Stomach (tissue), 9 donors: ENCODE results near the gene PIK3CA. TPM values are rescaled to one million over a fixed set of nuclear protein-coding genes. Genes with fewer than 3 reads are reported as not detected.
"Not testable (repeated sequence)": the region's sequence is repeated elsewhere in the genome, so short reads cannot be mapped to it uniquely, and the experiment has no call there.

Experiments used
- DNase-seq, 2 donors: peaks; one replicate each; pipeline versions ENCODE4 v3.0.0 to v3.0.0-alpha.2; 2013 to 2019
- H3K27ac ChIP-seq, 5 donors: fragments of 200-600 bp in 4 of 5; sonication (generic) in 4 of 5; one replicate each; pipeline ENCODE4 v1.5.1; 2013 to 2019; ENCODE audit warnings: mild to moderate bottlenecking in 1 of 5, moderate library complexity in 1 of 5
- H3K27me3 ChIP-seq, 3 donors: fragments of 200-600 bp; sonication (generic); one replicate each; pipeline ENCODE4 v1.5.1; 2017 to 2019; ENCODE audit warnings: mixed run types in 1 of 3
- H3K36me3 ChIP-seq, 4 donors: fragments of 200-600 bp; sonication (generic); 1 replicate in 3 of 4; 2 replicates in 1 of 4; pipeline ENCODE4 v1.5.1; 2016 to 2019
- H3K4me1 ChIP-seq, 4 donors: fragments of 200-600 bp; sonication (generic); one replicate each; pipeline ENCODE4 v1.5.1; 2016 to 2019
- H3K4me3 ChIP-seq, 4 donors: fragments of 200-600 bp; sonication (generic) in 3 of 4; one replicate each; pipeline ENCODE4 v1.5.1; 2016 to 2019; ENCODE audit warnings: mild to moderate bottlenecking in 1 of 4
- H3K9me3 ChIP-seq, 4 donors: fragments of 200-600 bp; sonication (generic); one replicate each; pipeline ENCODE4 v1.5.1; 2016 to 2019
- EP300 ChIP-seq: sonication (generic); formaldehyde crosslinking; IDR thresholded peaks from one replicate; pipeline ENCODE4 v1.6.1; 2017; ENCODE audit warnings: antibody characterized with exemption
- POLR2A ChIP-seq, 4 donors: fragments of 450-650 bp; IDR thresholded peaks; one replicate each; pipeline ENCODE4 v1.6.1; 2016; ENCODE audit warnings: antibody characterized with exemption in 4 of 4, control low read depth in 2 of 4, mild to moderate bottlenecking in 1 of 4, moderate library complexity in 1 of 4
- POLR2AphosphoS5 ChIP-seq, 3 donors: sonication (generic); formaldehyde crosslinking; IDR thresholded peaks; one replicate each; pipeline ENCODE4 v1.6.1; 2016; ENCODE audit warnings: antibody characterized with exemption in 3 of 3
- WGBS, 5 donors: extraction: QIAGEN DNeasy Blood & Tissue Kit in 3 of 5; methylation state at CpG; one replicate each; pipeline versions ENCODE4 v1.1.5 to v1.1.7; 2013 to 2018; 5-methylcytosine and 5-hydroxymethylcytosine counted together
- intact Hi-C: fragments of 100-400 bp; cut with DNase I; formaldehyde crosslinking; loops from one replicate; pipeline ENCODE4 v1.15.1; 2023; ENCODE audit warnings: low total_unique reads
- polyA plus RNA-seq, 3 donors: library from polyadenylated mRNA; stranded (reverse); fragments of 200-250 nt; gene quantifications; one replicate each; pipeline ENCODE4 v1.2.3, GENCODE V29; 2013
- total RNA-seq, 5 donors: library from RNA; depleted of rRNA; stranded (reverse); fragments of >200 nt; gene quantifications; one replicate each; pipeline versions ENCODE4 v1.1.0 to v1.2.3, GENCODE V29; 2014 to 2016
- TF ChIP-seq, protein P1 (sequence below), 7 experiments: fragments of 450-650 bp in 4 of 7; fragments of 200-600 bp in 3 of 7; sonication (generic) in 3 of 7; IDR thresholded peaks; one replicate each; pipeline ENCODE4 v1.5.1; 2016 to 2019; ENCODE audit warnings: antibody characterized with exemption in 7 of 7, control low read depth in 2 of 7, mild to moderate bottlenecking in 1 of 7
- donor health status: healthy with polysubstance abuse.
- donor health status: Bipolar disorder and iron deficiency.
- donor health status: healthy.

PIK3CA gene
- total and polyA plus RNA-seq, 8 donors, result 2.6 to 144 (median 8.2) TPM

DNA sequence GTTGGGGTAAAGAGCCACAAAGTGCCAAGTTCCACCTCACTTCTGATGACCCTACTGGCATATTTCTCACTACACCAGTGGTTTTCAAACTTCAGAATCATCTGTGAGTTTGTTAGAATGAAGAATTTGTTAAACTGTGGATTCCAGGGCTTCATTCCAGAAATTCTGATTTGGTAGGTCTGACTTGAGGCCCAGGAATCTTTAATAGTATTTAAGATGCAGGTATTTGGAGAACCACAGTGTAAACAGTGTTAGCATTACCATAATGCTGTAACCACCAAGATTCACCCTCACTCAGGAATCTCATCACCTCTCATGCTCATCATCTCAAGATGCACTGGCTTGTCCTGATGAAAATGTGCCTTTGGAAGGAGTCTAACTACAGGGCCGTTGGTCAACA is 96.7 kb downstream of the PIK3CA start:
- WGBS, 5 donors, result 88 to 100% (median 94%) methylated on average over 1 of the region's 1 CpG
- TF ChIP-seq, protein P1, sequence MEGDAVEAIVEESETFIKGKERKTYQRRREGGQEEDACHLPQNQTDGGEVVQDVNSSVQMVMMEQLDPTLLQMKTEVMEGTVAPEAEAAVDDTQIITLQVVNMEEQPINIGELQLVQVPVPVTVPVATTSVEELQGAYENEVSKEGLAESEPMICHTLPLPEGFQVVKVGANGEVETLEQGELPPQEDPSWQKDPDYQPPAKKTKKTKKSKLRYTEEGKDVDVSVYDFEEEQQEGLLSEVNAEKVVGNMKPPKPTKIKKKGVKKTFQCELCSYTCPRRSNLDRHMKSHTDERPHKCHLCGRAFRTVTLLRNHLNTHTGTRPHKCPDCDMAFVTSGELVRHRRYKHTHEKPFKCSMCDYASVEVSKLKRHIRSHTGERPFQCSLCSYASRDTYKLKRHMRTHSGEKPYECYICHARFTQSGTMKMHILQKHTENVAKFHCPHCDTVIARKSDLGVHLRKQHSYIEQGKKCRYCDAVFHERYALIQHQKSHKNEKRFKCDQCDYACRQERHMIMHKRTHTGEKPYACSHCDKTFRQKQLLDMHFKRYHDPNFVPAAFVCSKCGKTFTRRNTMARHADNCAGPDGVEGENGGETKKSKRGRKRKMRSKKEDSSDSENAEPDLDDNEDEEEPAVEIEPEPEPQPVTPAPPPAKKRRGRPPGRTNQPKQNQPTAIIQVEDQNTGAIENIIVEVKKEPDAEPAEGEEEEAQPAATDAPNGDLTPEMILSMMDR (IDR thresholded peaks at IDR 0.05), result no peak
- TF ChIP-seq EP300 (no peak), POLR2AphosphoS5 (IDR thresholded peaks at IDR 0.05) (no peak), POLR2A (IDR thresholded peaks at IDR 0.05) (no peak)
- no peak for DNase-seq
- no peak overlapping the region for H3K4me3 ChIP-seq
- H3K36me3 ChIP-seq, result peaks cover 0 to 24% (median 12%) of the 10 kb centered on the region in 4 donors
- no peaks in the 10 kb centered on the region for H3K27me3 ChIP-seq
- intact Hi-C loops, result no loop called here
- no peak overlapping the region for H3K27ac ChIP-seq
- no peaks in the 10 kb centered on the region for H3K4me1 ChIP-seq
- H3K9me3 ChIP-seq, result no peaks in the 10 kb centered on the region

DNA sequence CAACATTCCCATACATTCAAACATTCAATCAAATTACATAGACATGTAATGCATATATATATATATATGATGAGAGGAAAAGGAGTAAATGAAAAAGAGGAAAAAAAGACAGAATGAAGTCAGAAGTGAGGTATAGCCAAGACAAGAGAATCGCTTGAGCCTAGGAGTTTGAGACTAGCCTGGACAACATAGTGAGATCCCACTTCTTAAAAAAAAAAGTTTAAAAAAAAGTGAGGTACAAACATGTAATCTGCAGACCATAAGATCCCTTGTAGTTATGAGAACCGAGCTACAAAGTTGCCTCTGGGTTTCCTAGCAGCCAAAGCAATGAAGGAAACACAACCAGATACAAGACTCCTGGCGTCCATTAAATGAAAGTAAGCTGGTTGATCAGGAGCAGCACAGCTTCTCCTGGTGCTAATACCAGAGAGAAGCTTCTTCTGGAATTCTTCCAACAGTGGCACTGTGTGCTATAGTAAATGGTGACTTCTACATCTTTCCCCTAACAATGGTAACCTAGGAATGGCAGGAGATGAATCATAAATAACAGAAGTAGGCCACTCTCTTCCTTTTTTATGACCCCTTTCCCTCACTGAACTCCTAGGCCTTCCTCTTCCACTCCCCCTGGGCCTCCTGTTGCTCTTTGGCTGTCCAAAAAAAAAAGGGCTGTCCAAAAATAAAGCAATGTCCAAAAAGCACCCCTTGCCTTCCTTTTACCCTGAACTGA is 99.3 kb downstream of the PIK3CA start:
- peaks cover 0 to 37% (median 20%) of the 10 kb centered on the region in 4 donors for H3K36me3 ChIP-seq
- no peaks in the 10 kb centered on the region for H3K9me3 ChIP-seq
- no peak overlapping the region for H3K4me3 ChIP-seq
- no peak for TF ChIP-seq POLR2AphosphoS5 (IDR thresholded peaks at IDR 0.05)
- TF ChIP-seq, protein P1 (IDR thresholded peaks at IDR 0.05), result no peak
- no peak for TF ChIP-seq EP300
- TF ChIP-seq POLR2A (IDR thresholded peaks at IDR 0.05), result no peak
- intact Hi-C loops, result no loop called here
- no peaks in the 10 kb centered on the region for H3K27me3 ChIP-seq
- no peak overlapping the region for H3K27ac ChIP-seq
- H3K4me1 ChIP-seq, result peaks cover 0 to 7% (median 2%) of the 10 kb centered on the region in 4 donors
- 93 to 97% (median 95%) methylated on average over 3 of the region's 3 CpGs for WGBS, 5 donors
- no peak for DNase-seq

DNA sequence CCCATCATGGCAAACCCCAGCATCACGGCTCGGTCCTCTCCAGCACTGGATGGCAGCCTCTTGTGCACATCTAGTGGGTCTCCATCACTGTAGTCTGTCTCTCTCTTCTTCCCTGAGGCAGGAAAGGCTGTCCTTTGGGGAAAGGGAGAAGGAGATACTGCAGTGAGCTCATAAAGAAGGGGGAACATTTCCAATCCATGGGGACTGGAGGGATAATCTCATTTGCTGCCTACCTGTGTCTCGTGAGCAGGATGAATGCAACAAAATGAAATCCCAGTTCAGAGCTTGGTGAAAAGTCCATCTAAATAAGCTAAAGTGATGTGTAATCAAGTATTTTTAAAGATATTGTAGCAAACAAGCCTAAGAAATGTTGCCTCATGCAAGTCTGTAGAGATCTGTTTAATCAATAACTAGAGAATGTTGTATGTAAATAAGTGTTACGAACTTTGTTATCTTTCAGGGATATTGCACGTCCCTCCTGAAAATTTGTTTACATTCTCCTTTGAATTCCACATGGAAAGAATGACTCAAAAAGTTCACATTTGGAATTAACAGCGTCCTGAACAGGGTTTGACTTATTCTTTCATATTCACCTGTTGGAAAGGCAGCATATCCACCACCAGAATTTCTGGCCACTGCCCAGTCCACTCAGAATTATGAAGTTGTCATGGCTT is 102.8 kb downstream of the PIK3CA start, which contains the start of gene KCNMB3:
KCNMB3 (minus strand) TSS at position 312 of the 674 bp plus-strand sequence; CDS start at position 188, 124 bp downstream.
- Histone ChIP-seq H3K4me1 (peaks cover 0 to 12% (median 4%) of the 10 kb centered on the region in 4 donors), H3K36me3 (peaks cover 0 to 28% (median 15%) of the 10 kb centered on the region in 4 donors), H3K27ac (no peak within 1 kb of the TSS), H3K27me3 (no peaks in the 10 kb centered on the region), H3K4me3 (no peak within 1 kb of the TSS), H3K9me3 (no peaks in the 10 kb centered on the region)
- intact Hi-C loops, result no loop called here
- 57 to 79% (median 67%) methylated on average over 6 of the region's 6 CpGs for WGBS, 5 donors
- DNase-seq, result no peak
- TF ChIP-seq, protein P1 (IDR thresholded peaks at IDR 0.05), result no peak
- TF ChIP-seq POLR2A (IDR thresholded peaks at IDR 0.05) (no peak), POLR2AphosphoS5 (IDR thresholded peaks at IDR 0.05) (no peak), EP300 (no peak)

DNA sequence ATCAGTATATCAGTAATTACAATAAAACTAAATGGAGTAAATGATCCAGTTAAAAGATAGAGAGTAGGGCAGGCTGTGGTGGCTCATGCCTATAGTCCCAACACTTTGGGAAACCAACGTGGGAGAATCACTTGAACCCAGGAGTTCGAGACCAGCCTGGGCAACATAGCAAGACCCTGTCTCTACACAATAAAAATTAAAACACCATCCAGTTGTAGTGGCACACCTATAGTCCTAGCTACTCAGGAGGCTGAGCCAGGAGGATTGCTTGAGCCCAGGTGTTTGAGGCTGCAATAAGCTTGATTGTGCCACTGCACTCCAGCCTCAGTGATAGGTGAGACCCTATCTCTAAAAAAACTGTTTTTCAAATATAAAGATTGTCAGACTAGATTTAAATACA is 108.7 kb downstream of the PIK3CA start:
- DNase-seq, result no peak
- H3K27ac ChIP-seq, result no peak overlapping the region
- WGBS, 5 donors, result 86 to 89% (median 87%) methylated on average over 2 of the region's 2 CpGs
- TF ChIP-seq POLR2A (IDR thresholded peaks at IDR 0.05), result no peak
- TF ChIP-seq, protein P1 (IDR thresholded peaks at IDR 0.05), result no peak
- peaks cover 0 to 24% (median 6%) of the 10 kb centered on the region in 4 donors for H3K9me3 ChIP-seq
- intact Hi-C loops, result no loop called here
- H3K4me3 ChIP-seq, result no peak overlapping the region
- peaks cover 0 to 19% (median 9%) of the 10 kb centered on the region in 4 donors for H3K4me1 ChIP-seq
- no peaks in the 10 kb centered on the region for H3K27me3 ChIP-seq
- H3K36me3 ChIP-seq, result no peaks in the 10 kb centered on the region

DNA sequence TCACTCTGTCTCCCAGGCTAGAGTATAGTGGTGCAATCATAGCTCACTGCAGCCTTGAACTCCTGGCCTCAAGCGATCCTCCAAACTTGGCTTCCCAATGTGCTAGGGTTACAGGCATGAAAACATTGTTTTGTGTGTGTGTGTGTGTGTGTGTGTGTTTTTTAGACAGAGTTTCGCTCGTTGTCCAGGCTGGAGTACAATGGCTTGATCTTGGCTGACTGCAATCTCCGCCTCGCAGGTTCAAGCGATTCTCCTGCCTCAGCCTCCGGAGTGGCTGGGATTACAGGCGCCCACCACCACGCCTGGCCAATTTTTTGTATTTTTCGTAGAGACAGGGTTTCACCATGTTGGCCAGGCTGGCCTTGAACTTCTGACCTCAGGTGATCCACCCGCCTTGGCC is 109.6 kb downstream of the PIK3CA start:
- H3K27ac ChIP-seq, intact Hi-C loops, H3K36me3 ChIP-seq, H3K4me3 ChIP-seq, DNase-seq, H3K27me3 ChIP-seq: not testable (repeated sequence)
- H3K4me1 ChIP-seq, result peaks cover 0 to 21% (median 10%) of the 10 kb centered on the region in 4 donors
- 92 to 98% (median 96%) methylated on average over 11 of the region's 11 CpGs for WGBS, 5 donors
- H3K9me3 ChIP-seq, result peaks cover 0 to 24% (median 6%) of the 10 kb centered on the region in 4 donors
